SK-N-MC (cell line): ENCODE data around the gene TRAM2.

Experiments
- EZH2 ChIP-seq: fragments of 200-600 bp; sonication (generic); IDR thresholded peaks from one replicate; pipeline ENCODE4 v1.6.1; 2017; ENCODE audit warnings: antibody characterized with exemption
- POLR2AphosphoS5 ChIP-seq: IDR thresholded peaks from 2 replicates; pipeline ENCODE4 v1.6.1; 2012; ENCODE audit warnings: mild to moderate bottlenecking, low read depth, low read length, borderline replicate concordance

DNA sequence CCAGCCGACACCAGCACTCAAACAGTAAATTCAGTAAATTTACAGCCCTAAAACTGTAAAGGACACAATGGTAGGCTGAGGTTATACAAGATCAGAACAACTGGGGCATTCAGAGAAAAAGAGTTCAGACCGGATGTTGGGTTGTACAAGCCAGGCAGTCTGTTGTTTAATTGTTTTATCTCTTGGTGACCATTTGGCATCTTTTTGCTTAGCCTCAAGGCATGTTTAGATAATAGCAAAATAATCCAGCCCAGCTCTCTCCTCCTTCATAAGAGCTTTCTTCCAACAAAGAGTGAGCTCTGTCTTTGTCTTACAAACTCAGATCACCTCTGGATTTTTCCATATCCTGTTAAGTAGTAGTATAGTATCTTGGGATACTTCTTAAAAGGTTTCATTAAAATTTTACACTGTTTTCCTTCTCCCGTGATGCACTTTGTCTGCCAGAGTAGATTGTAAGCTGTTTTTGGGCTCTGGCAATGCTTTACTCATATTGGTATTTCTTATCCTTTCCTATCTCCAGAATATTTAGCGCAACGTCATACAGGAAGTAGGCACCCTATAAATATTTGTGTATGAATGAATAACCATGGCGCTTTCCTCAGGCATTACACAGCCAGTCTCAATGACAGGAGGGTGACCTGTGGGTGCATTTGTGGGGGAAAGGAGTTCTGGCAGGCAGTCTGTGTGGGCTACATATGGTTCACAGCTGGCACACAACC is 35.6 kb upstream of the TRAM2 start:
- TF ChIP-seq EZH2 (no peak), POLR2AphosphoS5 (no peak)
